ENCODE results near the gene ROBO2. TPM values are rescaled to one million over a fixed set of nuclear protein-coding genes. Genes with fewer than 3 reads are reported as not detected.

The ROBO2 gene
- total RNA-seq, 1 donor from 2014 or later, result 42.3 TPM

DNA sequence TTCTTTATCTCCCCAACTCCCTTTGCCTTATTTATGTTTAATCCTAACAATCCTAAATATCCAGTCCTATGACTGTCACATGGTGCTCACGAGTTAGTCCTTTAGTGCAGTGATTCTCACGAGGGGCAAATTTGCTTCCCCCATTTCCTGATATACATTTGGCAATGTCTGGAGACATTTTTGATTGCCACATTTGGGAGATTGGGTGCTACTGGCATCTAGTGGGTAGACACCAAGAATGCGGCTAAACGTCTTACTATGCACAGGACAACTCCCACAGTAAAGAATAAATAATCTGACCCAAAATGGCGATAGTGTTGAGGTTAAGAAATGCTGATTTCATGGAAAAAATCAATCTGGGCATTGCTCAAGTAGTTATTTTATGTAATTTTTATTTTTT is 466.5 kb downstream of the ROBO2 start:
- no peak for DNase-seq

DNA sequence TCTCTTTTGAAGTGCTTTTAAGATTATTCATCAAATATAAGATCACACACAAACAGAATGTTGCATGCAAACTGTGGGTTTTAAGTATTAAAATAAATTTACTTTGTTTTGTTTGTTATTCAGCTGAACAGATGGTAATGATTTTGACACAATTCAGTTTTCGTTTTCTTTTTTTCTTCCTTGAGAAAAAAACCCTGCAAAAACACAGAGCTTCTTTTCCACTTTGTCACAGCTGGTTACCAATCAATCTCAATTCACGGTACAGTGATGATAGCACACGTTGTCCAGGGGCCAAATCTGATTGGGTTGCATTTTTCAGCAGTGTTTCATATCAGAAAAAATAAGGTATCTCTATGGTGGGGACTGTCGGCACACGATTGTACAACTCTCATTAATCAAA is 473.6 kb downstream of the ROBO2 start:
- DNase-seq, result peak; percentile 73

DNA sequence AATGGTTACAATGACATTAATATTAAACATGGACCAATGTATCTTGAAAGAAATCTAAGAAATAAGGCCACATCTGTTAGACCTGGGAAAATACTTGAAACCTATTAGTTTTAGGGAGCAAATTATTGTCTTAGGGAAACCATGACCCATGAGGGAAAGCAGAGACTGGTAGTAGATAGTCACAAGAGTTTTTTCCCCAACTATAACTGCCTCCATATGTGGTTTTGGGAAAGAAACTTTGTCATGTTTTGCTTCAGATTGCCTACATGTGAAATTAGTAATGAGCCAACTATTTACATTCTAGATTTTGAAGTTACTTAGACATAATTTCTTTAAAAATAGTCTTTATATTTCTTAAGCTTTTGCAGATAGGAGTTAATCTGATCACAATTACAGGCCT is 474.9 kb downstream of the ROBO2 start:
- DNase-seq, result peak; percentile 63

DNA sequence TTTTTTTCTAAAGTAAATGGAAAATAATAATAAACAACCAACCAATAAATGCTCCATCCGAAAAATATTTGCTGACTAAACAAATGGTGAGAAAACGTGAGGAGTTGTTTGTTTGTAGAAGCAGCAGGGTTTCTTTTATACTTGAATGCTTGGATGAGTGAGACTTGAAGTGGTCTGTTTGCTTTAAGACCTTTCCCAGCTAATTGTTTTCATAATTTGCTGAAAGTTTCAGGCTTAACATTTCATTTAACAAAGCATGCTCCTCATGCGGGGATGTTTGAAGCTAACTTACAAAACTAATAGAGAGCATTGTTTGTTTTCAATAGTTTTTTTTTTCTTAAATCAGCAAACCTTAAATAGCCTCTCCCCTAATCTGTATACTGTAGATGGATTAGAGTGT is 484.6 kb downstream of the ROBO2 start:
- no peak for DNase-seq

DNA sequence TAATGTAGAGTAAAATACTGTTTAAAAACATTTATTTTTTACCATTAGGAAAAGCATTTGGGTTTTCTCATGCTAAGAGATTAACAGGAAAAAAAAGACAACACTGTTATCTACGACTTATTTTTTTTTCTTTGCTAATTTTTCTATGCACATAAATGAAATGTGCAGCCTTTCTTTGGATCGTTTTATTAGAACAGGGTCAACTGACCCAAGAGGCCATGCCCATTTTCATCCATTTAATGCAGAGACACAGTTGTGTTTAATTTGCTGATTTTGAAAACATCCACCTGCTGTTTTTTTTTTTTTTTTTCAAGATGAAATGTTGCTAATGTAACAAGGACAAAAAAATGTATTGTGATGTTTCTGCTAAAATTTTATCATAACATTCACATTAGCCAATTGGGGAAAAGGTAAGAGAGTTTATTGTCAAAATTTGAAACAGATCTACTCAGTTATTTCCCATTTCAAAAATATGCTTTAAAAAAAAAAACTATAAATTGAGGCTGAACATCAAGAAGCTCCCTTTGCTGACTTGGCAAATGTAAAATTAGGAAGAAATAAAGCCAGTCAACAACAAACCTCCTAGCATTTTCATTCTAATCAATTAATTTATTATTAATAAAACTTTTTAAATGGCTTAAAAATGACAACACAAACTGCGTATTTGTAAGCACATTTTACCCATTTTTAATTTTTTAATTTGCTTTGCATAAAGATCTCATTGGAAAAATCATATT is 485.2 kb downstream of the ROBO2 start:
- no peak for DNase-seq

DNA sequence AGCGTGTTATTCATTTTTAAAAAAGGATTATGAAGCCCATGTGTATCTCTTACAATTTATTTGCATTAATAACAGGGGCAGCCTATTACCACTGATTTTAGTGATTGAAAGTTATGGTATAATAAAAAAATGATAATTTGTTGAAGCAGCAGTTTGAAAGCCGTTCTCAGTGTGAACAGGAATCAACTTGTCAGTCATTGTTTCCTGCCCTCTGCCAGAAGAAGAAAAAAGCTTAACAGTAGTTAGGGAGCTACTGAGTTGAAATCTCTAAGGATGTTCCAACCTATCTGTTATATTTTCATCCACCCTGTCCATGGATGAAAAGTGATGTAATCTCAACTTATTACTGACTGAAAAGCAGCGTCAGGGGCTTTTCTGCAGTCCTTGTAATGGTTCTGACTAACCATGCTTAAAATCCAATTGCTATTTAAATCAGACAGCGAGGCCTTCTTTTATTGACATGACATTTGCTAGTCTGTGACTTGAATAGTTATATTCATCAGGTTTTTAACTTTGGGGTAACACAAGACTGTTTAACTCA is 486.7 kb downstream of the ROBO2 start:
- no peak for DNase-seq

DNA sequence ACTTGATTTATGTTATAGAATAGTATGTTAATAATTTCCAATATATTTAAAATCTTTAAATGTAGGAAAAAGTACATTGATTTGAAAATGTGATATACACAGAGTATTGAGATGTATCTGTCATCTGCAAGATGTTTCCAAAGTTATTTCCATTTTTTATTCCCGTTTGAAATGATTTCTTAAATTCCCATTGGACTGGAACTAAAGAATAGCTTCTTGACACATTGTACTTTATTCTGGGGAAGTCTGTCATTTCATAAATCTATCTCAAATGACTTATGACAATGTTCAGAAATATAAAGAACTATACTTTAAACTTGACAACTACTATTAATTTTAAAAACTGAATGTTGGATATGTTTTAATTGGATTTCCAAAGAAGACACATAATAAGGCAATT is 489.6 kb downstream of the ROBO2 start:
- DNase-seq, result no peak

DNA sequence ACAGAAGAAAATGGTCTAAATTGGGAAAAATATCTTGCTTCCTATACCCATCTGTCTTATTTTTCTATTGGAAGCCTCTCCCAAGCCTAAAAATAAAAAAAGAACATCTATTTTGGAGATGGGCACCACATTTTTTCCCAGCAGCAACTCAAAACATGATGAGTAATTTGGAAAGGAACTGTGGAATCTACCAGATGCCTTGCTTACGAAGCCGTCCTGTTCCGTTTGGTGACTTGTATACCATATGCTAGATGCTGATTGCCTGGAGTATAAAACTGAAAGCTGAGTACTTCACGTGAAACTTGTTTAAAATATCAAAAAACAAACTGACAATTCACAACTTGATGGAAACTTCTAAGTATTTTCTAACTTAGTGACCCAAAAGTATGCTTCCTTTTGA is 491.0 kb downstream of the ROBO2 start:
- DNase-seq, result peak; percentile 23

DNA sequence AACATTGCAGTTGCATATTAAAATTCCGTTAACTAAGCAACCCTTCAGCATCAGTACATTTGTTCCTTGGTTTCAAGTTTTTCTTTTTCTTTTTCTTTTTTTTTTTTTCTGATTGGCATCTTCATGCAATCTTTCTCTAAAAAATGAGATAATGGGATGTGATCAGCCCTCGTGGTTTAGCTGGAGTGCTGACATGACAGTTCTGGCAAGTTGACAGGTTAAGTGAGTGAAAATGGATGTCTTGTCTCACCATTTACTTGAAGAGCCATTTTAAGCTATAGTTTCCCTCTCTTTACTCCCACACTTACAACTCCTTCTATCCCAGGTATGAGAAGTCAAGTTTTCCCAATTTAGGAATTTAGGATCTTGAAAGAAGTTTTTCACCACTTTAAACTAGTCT is 495.2 kb downstream of the ROBO2 start:
- no peak for DNase-seq

DNA sequence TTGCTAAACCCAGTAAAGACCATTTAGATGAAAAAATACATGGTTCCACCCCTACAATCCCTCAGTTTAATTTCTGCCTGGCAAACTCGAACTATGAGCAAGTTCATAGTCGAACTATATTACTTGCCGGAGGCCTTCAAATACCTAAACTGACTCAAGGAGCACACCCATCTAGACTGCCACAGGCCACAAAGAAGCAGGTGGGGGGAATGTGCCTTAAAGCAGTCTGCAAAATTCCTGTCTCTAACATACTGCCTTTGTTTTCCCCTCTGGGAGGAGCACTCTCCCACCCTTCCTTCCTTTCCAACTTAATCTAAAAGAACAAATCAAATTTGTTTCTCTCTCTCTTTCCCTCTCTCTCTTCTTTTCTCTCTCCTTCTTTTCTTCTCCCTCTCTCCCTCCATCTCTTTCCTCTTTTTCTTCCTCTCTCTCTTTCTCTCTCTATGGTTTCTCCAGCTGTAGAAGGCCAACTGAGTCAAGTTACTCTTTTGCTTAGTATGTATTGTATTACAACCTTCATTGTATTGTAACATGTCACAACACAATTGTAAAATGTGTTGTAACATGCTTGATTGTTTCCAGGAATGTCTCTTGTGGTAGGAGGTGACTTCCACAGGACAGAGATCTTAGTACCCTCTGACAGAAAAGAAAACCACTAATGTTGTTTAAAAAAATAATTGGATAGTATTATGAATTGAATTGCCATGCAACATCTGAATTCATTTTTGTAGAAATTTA is 496.3 kb downstream of the ROBO2 start:
- DNase-seq, result no peak

DNA sequence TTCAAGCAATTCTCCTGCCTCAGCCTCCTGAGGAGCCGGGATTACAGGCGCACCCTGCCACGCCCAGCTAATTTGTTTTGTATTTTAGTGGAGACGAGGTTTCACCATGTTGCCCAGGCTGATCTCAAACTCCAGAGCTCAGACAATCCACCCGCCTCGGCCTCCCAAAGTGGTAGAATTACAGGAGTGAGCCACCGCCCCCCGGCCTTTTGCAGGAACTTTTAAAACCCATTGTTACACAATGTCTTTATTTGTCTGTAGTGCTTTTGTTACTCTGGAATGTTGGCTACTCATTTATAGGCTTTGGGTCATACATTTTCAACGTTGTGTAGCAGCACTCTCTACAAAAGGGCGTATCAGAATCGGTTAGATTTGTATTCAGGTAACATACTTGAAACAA is 499.1 kb downstream of the ROBO2 start:
- no peak for DNase-seq

DNA sequence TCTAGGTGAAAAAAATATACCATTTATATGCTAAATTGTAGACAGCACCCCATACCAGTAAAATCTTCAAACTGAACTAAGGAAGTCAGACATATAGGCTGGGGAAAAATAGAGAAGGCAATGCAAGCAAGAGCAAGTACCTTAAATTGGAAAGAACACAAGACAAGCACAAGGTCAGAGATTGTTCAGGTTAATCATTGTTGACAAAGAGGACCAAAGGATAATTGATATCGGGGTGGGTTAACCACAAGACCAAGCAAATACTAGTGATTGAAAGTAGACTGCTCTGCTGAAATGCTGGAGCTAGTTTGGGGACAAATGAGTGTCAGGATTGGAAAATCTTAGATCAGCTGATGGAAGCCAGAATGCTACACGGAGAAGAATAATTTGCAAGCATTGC is 499.8 kb downstream of the ROBO2 start:
- no peak for DNase-seq

DNA sequence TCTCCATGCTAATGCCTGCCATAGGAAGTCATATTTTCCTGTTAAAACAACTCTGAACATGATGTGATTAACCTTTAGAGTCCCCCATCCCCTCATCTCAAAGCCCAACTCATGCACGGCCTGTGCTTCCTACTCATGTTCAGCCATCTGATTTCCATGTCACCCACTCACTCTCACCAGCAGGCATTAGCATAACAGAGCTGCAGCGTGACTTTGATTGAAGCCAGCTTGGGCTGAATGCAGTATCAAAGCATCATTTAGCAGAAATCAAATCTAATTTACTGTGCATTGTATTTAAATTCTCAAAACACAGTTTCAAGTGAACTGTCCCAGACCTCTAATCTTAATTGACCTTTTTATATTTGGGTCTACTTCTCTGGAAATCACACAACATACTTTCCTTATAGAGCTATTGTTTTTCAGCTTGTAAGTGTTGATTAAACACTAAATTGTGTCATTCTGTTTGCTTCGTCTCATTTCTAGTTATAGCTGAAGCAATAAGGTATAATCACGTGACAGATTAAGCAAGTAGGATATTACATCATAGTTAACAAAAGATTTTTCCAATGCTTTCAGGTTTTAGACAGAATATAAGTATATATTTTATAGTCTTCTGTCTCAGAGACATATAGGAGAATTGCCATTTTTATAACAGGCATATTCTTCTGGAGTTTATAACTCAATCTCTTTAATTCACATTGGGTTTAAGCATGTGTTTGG is 501.5 kb downstream of the ROBO2 start:
- DNase-seq, result peak; percentile 19

DNA sequence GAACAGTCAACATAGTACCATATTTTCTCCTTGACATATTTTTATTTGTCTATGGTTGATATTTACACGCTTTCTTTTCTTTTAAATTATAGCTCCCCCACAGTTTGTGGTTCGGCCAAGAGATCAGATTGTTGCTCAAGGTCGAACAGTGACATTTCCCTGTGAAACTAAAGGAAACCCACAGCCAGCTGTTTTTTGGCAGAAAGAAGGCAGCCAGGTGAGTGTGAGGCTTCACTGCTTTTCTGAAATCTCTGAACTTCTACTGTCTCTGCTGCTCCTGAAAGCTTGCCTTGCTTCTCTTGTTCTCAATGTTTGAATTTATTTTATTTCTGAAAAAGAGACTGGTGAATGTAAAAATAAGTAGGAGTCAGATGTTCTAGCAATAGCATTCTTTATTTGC is 506.3 kb downstream of the ROBO2 start:
- no peak for DNase-seq

DNA sequence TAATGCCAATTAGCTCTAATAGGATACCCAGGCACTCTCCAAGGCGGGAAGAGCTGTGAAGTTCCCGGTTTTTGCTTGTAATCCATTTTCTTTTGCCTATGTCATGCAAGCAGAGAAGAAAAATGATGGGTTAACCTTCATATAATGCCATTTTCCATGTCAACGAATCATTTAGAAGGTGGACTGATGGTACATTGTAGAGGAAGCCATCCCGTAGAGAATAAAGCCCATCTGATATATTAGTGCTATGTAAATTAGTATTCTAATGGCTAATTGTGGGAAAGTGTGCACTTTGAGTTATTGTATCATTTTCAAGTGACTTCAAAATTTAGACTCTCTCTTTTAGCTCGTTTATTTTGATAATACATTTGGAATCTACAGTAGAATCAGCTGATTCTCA is 509.1 kb downstream of the ROBO2 start:
- DNase-seq, result no peak

DNA sequence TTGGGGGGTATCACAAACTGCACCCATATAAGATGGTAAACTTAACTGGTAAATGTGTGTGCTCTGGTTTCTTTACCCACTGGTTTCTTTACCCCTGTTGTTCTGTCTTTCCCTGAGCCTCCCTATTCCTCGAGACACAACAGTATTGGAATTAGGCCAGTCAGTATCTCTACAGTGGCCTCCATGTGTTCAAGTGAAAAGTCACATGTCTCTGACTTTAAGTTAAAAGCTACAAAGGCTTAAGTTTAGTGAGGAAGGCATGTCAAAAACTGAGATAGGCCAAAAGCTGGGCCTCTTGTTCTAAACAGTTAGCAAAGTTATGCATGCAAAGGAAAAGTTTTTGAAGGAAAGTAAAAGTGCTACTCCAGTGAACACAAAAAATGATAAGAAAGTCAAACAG is 513.3 kb downstream of the ROBO2 start:
- no peak for DNase-seq

DNA sequence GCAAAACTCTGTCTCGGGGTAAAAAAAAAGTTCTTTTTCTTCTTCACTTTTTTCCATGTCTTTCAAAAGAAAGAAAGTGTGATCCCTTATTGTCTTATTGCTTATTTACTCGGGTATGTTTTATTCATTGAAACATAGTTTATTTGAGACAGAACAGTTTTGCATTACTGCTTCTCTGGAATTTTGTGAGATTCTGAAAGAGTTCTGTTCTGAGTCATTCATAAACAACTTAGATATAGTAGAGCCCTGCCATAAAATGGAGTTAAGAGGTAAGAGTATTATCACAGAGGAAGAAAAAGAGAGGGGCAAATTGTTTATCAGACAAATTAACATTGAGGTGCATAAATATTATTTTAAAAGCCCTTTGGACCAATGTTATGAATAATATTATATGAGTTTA is 522.2 kb downstream of the ROBO2 start:
- no peak for DNase-seq

DNA sequence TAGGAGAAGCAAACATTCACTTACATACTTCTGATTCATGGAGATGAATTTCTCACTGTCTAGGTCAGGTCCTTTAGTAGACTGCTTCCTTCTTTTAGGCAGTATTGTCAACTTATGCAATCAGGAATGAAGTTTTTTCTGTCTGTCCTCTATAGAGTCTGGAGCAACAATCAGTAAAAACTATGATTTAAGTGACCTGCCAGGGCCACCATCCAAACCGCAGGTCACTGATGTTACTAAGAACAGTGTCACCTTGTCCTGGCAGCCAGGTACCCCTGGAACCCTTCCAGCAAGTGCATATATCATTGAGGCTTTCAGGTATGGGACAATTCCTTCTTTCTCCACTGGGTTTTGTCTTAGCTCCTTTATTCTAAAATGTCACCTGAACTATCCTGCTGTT is 523.1 kb downstream of the ROBO2 start:
- DNase-seq, result no peak

DNA sequence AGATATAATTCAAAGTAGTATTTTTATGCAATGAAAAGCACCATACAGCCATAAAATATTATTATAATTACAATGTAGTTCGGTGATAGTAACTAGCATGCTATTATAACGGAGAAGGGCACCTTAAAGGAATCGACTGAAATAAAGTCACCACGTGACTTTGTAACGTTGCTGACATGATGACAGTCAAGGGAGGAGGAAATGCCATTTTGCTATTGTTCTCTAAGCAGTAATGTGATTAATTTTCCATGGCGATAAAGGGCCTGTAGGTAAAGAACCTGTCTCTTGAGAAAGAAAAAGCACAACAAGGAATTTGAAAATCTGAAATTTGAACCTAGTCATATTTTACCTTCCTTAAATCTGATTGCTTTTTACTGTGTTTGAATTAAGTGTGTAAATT is 526.2 kb downstream of the ROBO2 start:
- DNase-seq, result no peak

DNA sequence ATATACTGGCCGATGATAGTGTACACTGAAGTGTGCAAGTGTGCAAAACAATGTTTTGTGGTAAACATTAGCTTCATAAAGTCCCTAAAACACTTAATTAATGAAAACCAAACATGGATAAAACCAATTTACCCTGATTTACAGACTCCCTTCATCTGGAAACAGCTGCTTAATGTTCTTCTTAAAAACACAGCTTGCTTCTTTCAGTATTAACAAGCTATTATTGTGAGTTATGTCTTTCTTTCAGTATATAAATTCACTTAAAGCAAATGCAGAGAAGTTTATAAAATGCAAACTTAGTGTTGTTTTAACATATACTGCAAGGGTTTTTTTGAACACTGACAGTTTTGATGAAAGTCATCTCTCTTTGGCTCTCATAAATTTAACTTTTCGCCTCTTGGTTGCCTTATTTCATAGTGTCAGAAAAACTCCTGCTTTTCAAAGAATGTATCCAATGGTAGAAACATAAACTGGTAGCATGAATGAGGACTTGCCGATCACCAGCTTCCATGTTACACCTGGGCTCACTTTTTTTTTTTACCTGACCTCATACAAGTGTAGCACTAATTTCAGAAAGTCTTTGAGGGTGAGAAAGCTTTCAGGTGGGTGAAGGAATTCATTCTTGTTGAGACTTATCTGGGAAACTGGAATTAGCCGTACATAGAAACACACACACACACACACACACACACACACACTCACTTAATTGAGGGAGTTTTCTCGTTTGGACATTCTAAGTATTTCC is 532.2 kb downstream of the ROBO2 start:
- DNase-seq, result no peak

DNA sequence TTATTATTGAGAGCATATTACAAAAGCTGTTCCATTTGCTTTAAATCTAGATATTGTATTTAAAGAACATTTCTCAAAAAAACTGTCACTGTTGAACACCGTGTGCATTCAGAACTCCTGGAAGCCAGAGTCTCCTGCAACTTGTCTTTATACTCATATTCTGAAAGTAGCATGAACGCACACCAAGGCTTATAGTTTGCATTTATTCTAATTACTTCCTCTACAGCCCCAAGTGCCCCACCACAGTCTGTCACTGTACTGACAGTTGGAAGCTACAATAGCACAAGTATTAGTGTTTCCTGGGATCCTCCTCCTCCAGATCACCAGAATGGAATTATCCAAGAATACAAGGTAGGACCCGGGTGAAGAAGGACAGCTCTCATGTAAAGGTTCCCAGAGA is 537.4 kb downstream of the ROBO2 start:
- no peak for DNase-seq

DNA sequence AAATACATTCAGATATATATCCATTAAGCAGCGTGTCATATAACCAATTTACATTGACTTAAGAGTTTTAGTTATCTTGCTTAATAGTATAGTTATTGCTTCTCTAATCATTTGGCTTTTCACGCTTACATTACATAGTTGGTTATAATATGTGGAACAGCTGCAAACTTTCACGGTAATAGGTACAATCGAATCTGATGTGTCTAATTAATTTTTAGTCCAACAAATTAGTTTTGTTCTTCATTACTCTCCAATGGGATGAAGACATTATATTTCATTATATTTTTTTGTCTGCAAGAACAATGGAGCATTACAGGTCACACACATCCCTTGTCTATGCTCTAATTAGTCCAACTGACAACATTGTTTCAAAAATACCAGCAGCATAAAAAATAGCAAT is 546.3 kb downstream of the ROBO2 start:
- DNase-seq, result no peak

DNA sequence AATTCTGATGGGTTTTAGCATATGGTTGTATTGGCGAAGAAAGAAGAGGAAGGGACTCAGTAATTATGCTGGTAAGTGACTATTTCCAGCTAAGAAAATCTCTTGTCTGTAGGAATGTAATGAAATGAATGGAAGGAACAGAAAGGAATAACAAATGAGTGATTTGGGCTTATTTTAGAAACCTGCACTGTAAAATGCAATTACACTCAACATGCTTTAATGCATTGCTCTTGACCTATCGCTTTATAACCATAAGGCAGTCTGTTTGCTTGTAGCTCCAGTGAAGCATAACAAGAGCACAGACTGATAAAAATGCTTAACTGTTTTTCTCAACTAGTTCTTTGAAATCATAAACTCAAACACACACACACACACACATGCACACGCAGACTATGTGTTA is 549.0 kb downstream of the ROBO2 start:
- DNase-seq, result no peak
